ENCODE results near the gene LRRC25.
A peak's percentile ranks its signal among the peaks of the same experiment; 100 is the strongest.

- no peak for TF ChIP-seq CTCF (IDR thresholded peaks at IDR 0.05)
- TF ChIP-seq POLR2A (IDR thresholded peaks at IDR 0.05) = no peak
- peak; percentile 47 to 85 for TF ChIP-seq POLR2AphosphoS5 (IDR thresholded peaks at IDR 0.05; ENCODE audit: insufficient read depth in 1 of 2, low read depth in 1 of 2)
Measured at GRCh38 chr19:18373892-18374629, 23.4 kb downstream of the LRRC25 start.
